Dermis microvascular lymphatic vessel endothelial cell (primary cell): ENCODE results near the gene BSDC1. TPM values are rescaled to one million over a fixed set of nuclear protein-coding genes. Genes with fewer than 3 reads are reported as not detected.

ENCODE experiments used
- total RNA-seq: library from RNA; depleted of rRNA; stranded (reverse); fragments of >200 nt; gene quantifications from 2 replicates; pipeline ENCODE4 v1.2.1, GENCODE V29; 2014

The BSDC1 gene
- total RNA-seq, 1 donor from 2014 or later = 35.0 TPM

Other genes with a start within 250 kb of the BSDC1 start
- gene TXLNA, start 214.8 kb downstream of the BSDC1 start, total RNA-seq = 57.6 and 68.0 TPM in 2 replicates
- 16.1 and 24.4 TPM in 2 replicates for gene CCDC28B, start 193.8 kb downstream of the BSDC1 start, total RNA-seq
- gene IQCC, start 188.8 kb downstream of the BSDC1 start, total RNA-seq = 0.90 and 1.0 TPM in 2 replicates
- gene DCDC2B, start 185.4 kb downstream of the BSDC1 start, total RNA-seq = not detected in 2 replicates
- gene TMEM234, start 172.1 kb downstream of the BSDC1 start, total RNA-seq = 8.5 and 11.8 TPM in 2 replicates
- 284 and 321 TPM in 2 replicates for gene EIF3I, start 172.0 kb downstream of the BSDC1 start, total RNA-seq
- gene FAM167B, start 147.2 kb downstream of the BSDC1 start, total RNA-seq = 0.64 and 1.9 TPM in 2 replicates
- gene LCK, start 143.2 kb downstream of the BSDC1 start, total RNA-seq = under 0.01 TPM in 2 replicates
- 116 and 147 TPM in 2 replicates for gene HDAC1, start 102.4 kb downstream of the BSDC1 start, total RNA-seq
- gene MARCKSL1, start 58.2 kb downstream of the BSDC1 start, total RNA-seq = 94.7 and 217 TPM in 2 replicates
- gene FAM229A, start 32.0 kb downstream of the BSDC1 start, total RNA-seq = 0.64 and 1.4 TPM in 2 replicates
- gene TSSK3, start 31.9 kb downstream of the BSDC1 start, total RNA-seq = 0.13 and 0.26 TPM in 2 replicates
- gene ZBTB8B, start 70.6 kb upstream of the BSDC1 start, total RNA-seq = under 0.01 TPM in 2 replicates
- 5.5 and 9.1 TPM in 2 replicates for gene ZBTB8A, start 145.0 kb upstream of the BSDC1 start, total RNA-seq